Large intestine (tissue), 3 donors: ENCODE measurements around the gene TMEM42. TPM values are rescaled to one million over a fixed set of nuclear protein-coding genes. Genes with fewer than 3 reads are reported as not detected.

Source experiments
- DNase-seq, 2 donors: peaks; one replicate each; pipeline versions ENCODE4 v3.0.0 to v3.0.0-alpha.2; 2013
- H3K27ac ChIP-seq: one replicate; pipeline ENCODE4 v1.5.1; 2013; ENCODE audit warnings: low read length
- H3K27me3 ChIP-seq: 2 replicates; pipeline ENCODE4 v1.6.1; 2013; ENCODE audit warnings: low read length; ENCODE audit not compliant: control insufficient read depth, insufficient read depth
- H3K36me3 ChIP-seq: 2 replicates; pipeline ENCODE4 v1.6.1; 2013; ENCODE audit warnings: low read length; ENCODE audit not compliant: control insufficient read depth, insufficient read depth
- H3K4me1 ChIP-seq: one replicate; pipeline ENCODE4 v1.6.1; 2013; ENCODE audit warnings: low read length; ENCODE audit not compliant: control insufficient read depth, insufficient read depth
- H3K4me3 ChIP-seq: one replicate; pipeline ENCODE4 v1.5.1; 2013; ENCODE audit warnings: low read length
- H3K9me3 ChIP-seq: one replicate; pipeline ENCODE4 v1.6.1; 2013; ENCODE audit warnings: mild to moderate bottlenecking, low read depth, low read length, moderate library complexity; ENCODE audit not compliant: control insufficient read depth
- WGBS: methylation state at CpG from one replicate; pipeline ENCODE4 v1.1.5; 2013; ENCODE audit warnings: low lambda C conversion rate; ENCODE audit not compliant: insufficient coverage; 5-methylcytosine and 5-hydroxymethylcytosine counted together
- polyA plus RNA-seq: library from polyadenylated mRNA; unstranded; fragments of 120-200 nt; gene quantifications from one replicate; pipeline ENCODE4 v1.2.1, GENCODE V29; 2013

TMEM42 gene
- polyA plus RNA-seq, 1 donor = 17.1 TPM

- Histone ChIP-seq H3K9me3 (no peaks in the 10 kb centered on the region), H3K27me3 (peaks cover 10% of the 10 kb centered on the region), H3K27ac (no peak overlapping the region), H3K4me1 (no peaks in the 10 kb centered on the region), H3K36me3 (no peaks in the 10 kb centered on the region), H3K4me3 (no peak overlapping the region)
- no CpG with 5 or more reads among the region's 3 CpGs for WGBS
- no peak for DNase-seq
Observed at GRCh38 chr3:44905446-44906157, 43.9 kb downstream of the TMEM42 start.

GRCh38 chr3:44906997-44907396 is 45.3 kb downstream of the TMEM42 start:
- WGBS = no CpG with 5 or more reads among the region's 4 CpGs
- no peak for DNase-seq

GRCh38 chr3:44907612-44908011 is 45.9 kb downstream of the TMEM42 start:
- peaks cover 7% of the 10 kb centered on the region for H3K27me3 ChIP-seq
- H3K4me1 ChIP-seq = no peaks in the 10 kb centered on the region
- DNase-seq = no peak
- no peaks in the 10 kb centered on the region for H3K9me3 ChIP-seq
- no peak overlapping the region for H3K4me3 ChIP-seq
- WGBS = no CpG with 5 or more reads among the region's 4 CpGs
- H3K27ac ChIP-seq = no peak overlapping the region
- H3K36me3 ChIP-seq = no peaks in the 10 kb centered on the region

More at GRCh38 chr3:44906997-44907396, 45.3 kb downstream of the TMEM42 start:
- Histone ChIP-seq H3K27ac (no peak overlapping the region), H3K36me3 (no peaks in the 10 kb centered on the region), H3K4me1 (no peaks in the 10 kb centered on the region), H3K27me3 (peaks cover 7% of the 10 kb centered on the region), H3K9me3 (no peaks in the 10 kb centered on the region), H3K4me3 (no peak overlapping the region)

GRCh38 chr3:44909063-44909462 is 47.4 kb downstream of the TMEM42 start:
- Histone ChIP-seq H3K4me1 (no peaks in the 10 kb centered on the region), H3K27me3 (peaks cover 7% of the 10 kb centered on the region), H3K4me3 (no peak overlapping the region), H3K36me3 (no peaks in the 10 kb centered on the region), H3K27ac (no peak overlapping the region), H3K9me3 (no peaks in the 10 kb centered on the region)
- 0% methylated on average over 2 of the region's 2 CpGs for WGBS
- DNase-seq = no peak

GRCh38 chr3:44910693-44911092 is 49.0 kb downstream of the TMEM42 start:
- Histone ChIP-seq H3K4me1 (no peaks in the 10 kb centered on the region), H3K4me3 (no peak overlapping the region), H3K27me3 (peaks cover 7% of the 10 kb centered on the region), H3K9me3 (no peaks in the 10 kb centered on the region), H3K36me3 (no peaks in the 10 kb centered on the region), H3K27ac (no peak overlapping the region)
- WGBS = no CpG with 5 or more reads among the region's 3 CpGs
- DNase-seq = no peak

GRCh38 chr3:44913868-44914468 is 52.3 kb downstream of the TMEM42 start:
- Histone ChIP-seq H3K4me3 (no peak overlapping the region), H3K27me3 (peaks cover 4% of the 10 kb centered on the region), H3K9me3 (no peaks in the 10 kb centered on the region), H3K27ac (no peak overlapping the region), H3K36me3 (peaks cover 21% of the 10 kb centered on the region), H3K4me1 (no peaks in the 10 kb centered on the region)
- peak; percentile 55 to 56 for DNase-seq
- WGBS = no CpG with 5 or more reads among the region's 4 CpGs

- H3K36me3 ChIP-seq = peaks cover 21% of the 10 kb centered on the region
- H3K27ac ChIP-seq = no peak overlapping the region
- no peak overlapping the region for H3K4me3 ChIP-seq
- no peak for DNase-seq
- no peaks in the 10 kb centered on the region for H3K9me3 ChIP-seq
- WGBS = no CpG with 5 or more reads among the region's 4 CpGs
- H3K27me3 ChIP-seq = no peaks in the 10 kb centered on the region
- no peaks in the 10 kb centered on the region for H3K4me1 ChIP-seq
Observed at GRCh38 chr3:44914936-44915335, 53.2 kb downstream of the TMEM42 start.

Other genes starting within 250 kb of the TMEM42 start
- gene ZNF197, start 236.9 kb upstream of the TMEM42 start, polyA plus RNA-seq = 22.1 TPM
- gene ZNF35, start 213.2 kb upstream of the TMEM42 start, polyA plus RNA-seq = 7.7 TPM
- gene ZNF502, start 149.3 kb upstream of the TMEM42 start, polyA plus RNA-seq = 9.9 TPM
- 6.1 TPM for gene ZNF501, start 132.3 kb upstream of the TMEM42 start, polyA plus RNA-seq
- 28.6 TPM for gene KIAA1143, start 100.3 kb upstream of the TMEM42 start, polyA plus RNA-seq
- gene KIF15, start 100.1 kb upstream of the TMEM42 start, polyA plus RNA-seq = 7.6 TPM
- 0.04 TPM for gene TGM4, start 12.7 kb downstream of the TMEM42 start, polyA plus RNA-seq
- 77.2 TPM for gene ZDHHC3, start 114.3 kb downstream of the TMEM42 start, polyA plus RNA-seq
- 38.1 TPM for gene EXOSC7, start 114.3 kb downstream of the TMEM42 start, polyA plus RNA-seq
- 35.7 TPM for gene CLEC3B, start 164.4 kb downstream of the TMEM42 start, polyA plus RNA-seq